Lower leg skin (tissue), 4 donors: Measurements from ENCODE around the gene CKS1B. TPM values are rescaled to one million over a fixed set of nuclear protein-coding genes. Genes with fewer than 3 reads are reported as not detected.
A peak's percentile ranks its signal among the peaks of the same experiment; 100 is the strongest.

Experiments used
- DNase-seq, 2 donors: peaks; one replicate each; pipeline ENCODE4 v3.0.0-alpha.2; 2019; ENCODE audit warnings: low spot score in 2 of 2
- H3K4me3 ChIP-seq: fragments of 200-600 bp; sonication (generic); 2 replicates; pipeline ENCODE4 v1.5.1; 2017; ENCODE audit warnings: mild to moderate bottlenecking, low read depth; ENCODE audit not compliant: poor library complexity, severe bottlenecking
- CTCF ChIP-seq, 3 donors: fragments of 450-650 bp; IDR thresholded peaks; one replicate each; pipeline ENCODE4 v1.5.1; 2016; ENCODE audit warnings: antibody characterized with exemption in 3 of 3, mild to moderate bottlenecking in 3 of 3, moderate library complexity in 2 of 3
- POLR2A ChIP-seq, 2 donors: fragments of 450-650 bp; IDR thresholded peaks; one replicate each; pipeline ENCODE4 v1.6.1; 2016 to 2017; ENCODE audit warnings: antibody characterized with exemption in 2 of 2, mild to moderate bottlenecking in 1 of 2, moderate library complexity in 1 of 2
- whole genome bisulfite sequencing, 2 donors: methylation state at CpG; one replicate each; pipeline ENCODE4 v1.1.5; 2018; 5-methylcytosine and 5-hydroxymethylcytosine counted together
- intact Hi-C: fragments of 100-400 bp; cut with DNase I; formaldehyde crosslinking; loops from one replicate; pipeline ENCODE4 v1.15.0; 2023; ENCODE audit warnings: low total_unique reads
- total RNA-seq, 4 donors: library from RNA; depleted of rRNA; stranded (reverse); fragments of >200 nt; gene quantifications; one replicate each; pipeline ENCODE4 v1.1.0, GENCODE V29; 2016

The CKS1B gene
- total RNA-seq, 4 donors from 2014 or later, result 40.0 to 58.7 (median 45.3) TPM

- TF ChIP-seq POLR2A (IDR thresholded peaks at IDR 0.05) (no peak), CTCF (IDR thresholded peaks at IDR 0.05) (no peak)
- no peak overlapping the region for H3K4me3 ChIP-seq
- DNase-seq, result peak in 1 of 2 donors; percentile 87
- intact Hi-C loops, result loop anchor here (10.0 kb wide), 1 partner anchor 51 kb away; the partner anchor contains the start of gene PYGO2
- 50 to 56% methylated on average over 9 to 14 of the region's 16 CpGs for WGBS, 2 donors
Observed at GRCh38 chr1:155015527-155016230, 41.2 kb downstream of the CKS1B start.

GRCh38 chr1:155016231-155016831, 41.9 kb downstream of the CKS1B start:
- H3K4me3 ChIP-seq, result no peak overlapping the region
- intact Hi-C loops, result loop anchor here (10.0 kb wide), 1 partner anchor 52 kb away; the partner anchor contains the start of gene PYGO2
- TF ChIP-seq POLR2A (IDR thresholded peaks at IDR 0.05), result no peak
- no peak for TF ChIP-seq CTCF (IDR thresholded peaks at IDR 0.05)
- DNase-seq, result peak in 1 of 2 donors; percentile 87
- WGBS, 2 donors, result 53 to 67% methylated on average over 21 to 26 of the region's 26 CpGs

- TF ChIP-seq CTCF (IDR thresholded peaks at IDR 0.05) (peak in 1 of 3 donors; percentile 98), POLR2A (IDR thresholded peaks at IDR 0.05) (no peak)
- DNase-seq, result peak; percentile 89 to 98
- intact Hi-C loops, result loop anchor here (10.0 kb wide), 1 partner anchor 52 kb away; the partner anchor contains the start of gene PYGO2
- WGBS, 2 donors, result 2 to 3% methylated on average over 23 to 47 of the region's 49 CpGs
- H3K4me3 ChIP-seq, result no peak overlapping the region
Observed at GRCh38 chr1:155017041-155017945, 42.8 kb downstream of the CKS1B start.

GRCh38 chr1:155017946-155018316, 43.5 kb downstream of the CKS1B start:
- no peak for DNase-seq
- intact Hi-C loops, result loop anchor here (10.0 kb wide), 1 partner anchor 53 kb away; the partner anchor contains the start of gene PYGO2
- TF ChIP-seq POLR2A (IDR thresholded peaks at IDR 0.05) (no peak), CTCF (IDR thresholded peaks at IDR 0.05) (no peak)
- H3K4me3 ChIP-seq, result no peak overlapping the region
- 25 to 30% methylated on average over 6 of the region's 6 CpGs for WGBS, 2 donors

- DNase-seq, result no peak
- intact Hi-C loops, result loop anchor here (10.0 kb wide), 1 partner anchor 54 kb away; the partner anchor contains the start of gene PYGO2
- no peak overlapping the region for H3K4me3 ChIP-seq
- WGBS, 2 donors, result 70 to 82% methylated on average over 8 of the region's 8 CpGs
- no peak for TF ChIP-seq CTCF (IDR thresholded peaks at IDR 0.05)
Observed at GRCh38 chr1:155018617-155019348, 44.3 kb downstream of the CKS1B start.
